Measurements from ENCODE around the gene DNPH1. TPM values are rescaled to one million over a fixed set of nuclear protein-coding genes. Genes with fewer than 3 reads are reported as not detected.

The DNPH1 gene
- total and polyA plus RNA-seq, 2 of the 8 experiments (the other 6 are each of a cell fraction or from before 2014, with no cell fraction given) = 33.9 to 134 TPM

- no peak for TF ChIP-seq CHD7 (IDR thresholded peaks at IDR 0.05; ENCODE audit: insufficient replicate concordance, low read length)
- TF ChIP-seq YY1 (IDR thresholded peaks at IDR 0.05; ENCODE audit: low read depth, low read length) = no peak
- TF ChIP-seq NRF1 (IDR thresholded peaks at IDR 0.05; ENCODE audit: low read depth, low read length) = no peak
- TF ChIP-seq EZH2 (IDR thresholded peaks at IDR 0.05; ENCODE audit: low read depth, low read length, severe bottlenecking) = no peak
- TF ChIP-seq BRCA1 (IDR thresholded peaks at IDR 0.05; ENCODE audit: low read depth, low read length) = no peak
- no peak for TF ChIP-seq NANOG (IDR thresholded peaks at IDR 0.05; ENCODE audit: insufficient read depth, low read depth, low read length, poor library complexity, severe bottlenecking)
- no peak for TF ChIP-seq KDM1A (IDR thresholded peaks at IDR 0.05; ENCODE audit: borderline replicate concordance, low read length)
These were observed 6.7 kb downstream of the DNPH1 start (continued) for GRCh38 chr6:43222418-43223059.
